DLD1 (cell line): Measurements from ENCODE around the gene STAT2.
"Not testable (repeated sequence)": the region's sequence is repeated elsewhere in the genome, so short reads cannot be mapped to it uniquely, and the experiment has no call there.

ENCODE experiments used
- in situ Hi-C: cut with HindIII; loops from 2 replicates; pipeline ENCODE4 v1.10.0; 2017; ENCODE audit warnings: low sequenced_read_pairs

The STAT2 gene

DNA sequence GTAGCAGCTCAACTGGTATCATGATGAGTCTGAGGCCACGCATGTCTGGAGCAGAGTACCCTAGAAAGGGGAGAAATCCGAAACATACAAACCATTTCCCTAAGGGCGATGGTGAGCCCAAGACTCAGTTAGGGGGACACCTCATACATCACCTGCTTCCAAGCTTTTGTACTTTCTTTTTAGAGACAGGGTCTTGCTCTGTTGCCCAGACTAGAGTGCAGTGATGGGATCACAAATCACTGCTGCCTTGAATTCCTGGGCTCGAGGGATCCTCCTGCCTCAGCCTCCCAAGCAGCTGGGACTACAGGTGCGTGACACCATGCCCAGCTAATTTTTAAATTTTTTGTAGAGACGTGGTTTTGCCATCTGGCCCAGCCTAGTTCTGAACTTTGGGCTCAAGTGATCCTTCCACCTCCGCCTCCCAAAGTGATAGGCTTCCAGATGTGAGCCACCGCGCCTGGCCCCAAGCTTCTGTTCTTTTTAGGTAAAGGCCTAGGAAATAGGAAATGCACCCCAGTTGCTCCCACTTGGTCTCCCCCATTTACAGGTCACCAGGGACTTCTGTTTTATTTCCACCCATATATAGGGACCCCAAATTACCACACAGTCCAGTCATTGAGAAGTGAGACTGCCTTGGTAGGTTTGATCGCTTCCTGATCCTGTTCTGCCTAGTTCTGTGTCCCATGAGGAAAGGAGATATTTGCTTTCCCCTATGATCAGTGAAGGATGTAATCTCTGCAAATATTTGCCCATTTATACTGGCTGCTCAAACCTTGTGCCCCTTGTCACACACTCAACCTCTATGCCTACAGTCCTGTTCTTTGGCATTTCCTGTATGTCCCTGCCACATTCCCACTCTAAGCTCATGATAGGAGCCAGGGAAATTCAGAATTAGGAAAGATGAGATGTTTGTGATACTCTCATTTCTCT lies 2.5 kb upstream of the STAT2 start, which contains the start of gene APOF:
Gene APOF (minus strand): TSS at position 728 of the 930 bp plus-strand sequence. CDS start 112 bp downstream, at position 616.
- in situ Hi-C loops, result no loop called here

DNA sequence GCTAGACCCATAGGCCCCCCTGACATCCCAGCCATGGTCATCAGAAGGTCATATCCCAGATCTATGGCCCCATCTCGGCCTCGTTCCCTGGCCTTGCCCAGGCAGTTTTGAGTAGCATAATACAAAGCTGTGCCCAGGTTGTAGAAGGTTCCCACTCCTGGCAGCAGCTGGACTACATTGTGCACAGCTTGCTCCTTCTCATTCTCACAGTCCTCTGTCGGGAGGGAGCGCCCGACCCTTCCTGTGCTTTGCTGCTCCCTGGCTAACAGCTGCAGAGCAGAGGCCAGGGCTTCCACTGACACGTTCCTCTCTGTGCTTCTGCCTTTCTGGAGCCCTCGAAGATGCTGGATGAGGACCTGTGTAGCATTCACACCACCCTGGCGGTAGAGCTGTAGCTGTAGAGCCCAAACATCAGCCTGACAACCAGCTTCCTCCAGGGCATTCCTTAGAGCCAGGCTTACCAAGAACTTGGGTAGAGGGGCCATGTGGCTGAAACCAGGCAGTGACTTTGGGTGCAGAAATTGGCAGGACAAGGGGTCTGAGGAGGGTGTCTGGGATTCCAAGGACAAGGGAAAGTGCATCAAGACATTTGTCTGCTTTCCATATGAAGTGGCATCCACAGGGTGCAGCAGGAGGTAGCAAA lies 1.7 kb upstream of the STAT2 start:
- in situ Hi-C loops, result no loop called here

DNA sequence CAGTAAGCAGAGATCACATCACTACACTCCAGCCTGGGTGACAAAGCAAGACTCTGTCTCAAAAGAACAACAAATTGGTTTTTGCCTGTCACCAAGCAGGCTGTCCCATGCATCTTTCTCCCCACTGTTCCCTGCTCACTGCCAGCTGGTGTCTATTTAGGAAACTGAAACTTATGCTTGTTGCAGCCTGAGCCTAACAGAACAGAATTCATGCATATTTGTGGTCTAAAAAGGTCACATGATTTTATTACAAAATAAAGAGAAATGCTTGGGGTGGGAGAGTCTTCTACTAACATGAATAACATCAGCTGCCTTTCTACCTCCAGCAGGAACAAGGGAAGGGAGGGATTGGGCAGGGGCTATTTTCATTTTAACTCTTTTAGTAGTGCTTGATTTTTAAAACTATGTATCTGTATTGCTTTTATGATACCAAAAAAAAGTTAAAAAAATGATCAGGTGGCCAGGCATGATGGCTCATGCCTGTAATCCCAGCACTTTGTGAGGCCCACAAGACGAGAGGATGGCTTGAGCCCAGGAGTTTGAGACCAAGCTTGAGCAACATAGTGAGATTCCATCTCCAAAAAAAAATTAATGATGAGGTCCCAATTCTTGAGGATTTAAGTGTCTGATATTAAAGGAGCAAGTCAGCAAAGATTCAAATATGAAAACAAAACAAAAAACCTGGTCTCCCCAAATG lies 923 bp downstream of the STAT2 start:
- in situ Hi-C loops, result no loop called here

DNA sequence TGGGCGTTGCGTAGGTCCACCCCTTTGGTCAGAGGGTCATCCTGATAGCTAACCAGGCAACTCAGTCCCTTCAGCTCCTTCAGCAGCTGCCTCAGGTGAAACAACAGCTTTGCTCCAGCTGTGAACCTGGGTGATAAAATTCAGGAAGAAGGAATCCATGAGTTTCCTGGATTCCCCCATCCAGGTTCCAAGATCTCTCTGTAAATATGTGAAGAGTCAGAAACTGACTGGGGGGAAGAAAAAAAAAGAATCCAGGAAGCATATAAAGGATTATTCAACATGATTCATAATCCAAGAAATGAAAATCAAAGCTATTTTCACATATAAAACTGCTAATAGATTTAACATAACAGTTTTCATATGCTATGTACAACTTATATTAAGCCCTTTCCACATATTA lies 8.6 kb downstream of the STAT2 start:
- in situ Hi-C loops, result no loop called here

DNA sequence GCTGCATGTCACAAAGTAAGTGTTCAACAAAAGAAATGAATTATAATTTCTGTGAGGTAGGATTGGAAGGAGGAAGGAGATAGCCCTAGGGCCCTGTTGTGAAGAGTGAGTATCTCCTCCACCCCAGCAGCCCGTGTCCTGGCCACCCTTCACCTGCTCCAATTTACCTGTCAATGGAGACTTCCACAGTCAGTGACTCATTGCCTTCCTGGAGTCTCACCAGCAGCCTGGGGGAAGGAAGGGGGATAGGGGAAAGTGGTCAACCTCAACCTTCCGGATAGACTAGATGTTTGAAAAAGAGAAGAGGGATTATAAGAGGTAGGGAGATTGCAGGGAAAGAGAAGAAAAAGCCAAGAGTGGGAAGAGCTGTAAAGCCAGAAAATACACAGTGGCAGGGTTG lies 9.2 kb downstream of the STAT2 start:
- in situ Hi-C loops, result no loop called here

DNA sequence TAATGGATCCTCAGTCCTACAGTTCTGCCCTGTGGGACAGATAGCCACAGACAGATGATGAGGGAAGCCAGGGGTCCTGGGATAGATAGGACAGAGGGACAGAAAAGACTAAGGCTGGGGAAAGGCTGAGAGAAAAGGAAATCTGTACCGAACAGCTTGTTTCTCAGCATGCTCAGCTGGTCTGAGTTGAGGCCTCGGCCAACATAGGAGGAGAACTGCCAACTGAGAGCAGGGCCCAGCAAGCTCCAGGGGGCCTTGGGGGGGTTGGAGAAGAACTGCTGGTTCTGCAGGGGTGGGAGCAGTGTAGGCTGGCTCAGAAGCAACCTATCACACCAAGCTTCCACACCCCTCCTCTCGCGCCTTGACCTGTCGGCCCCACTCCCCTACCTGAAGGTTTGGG lies 11.1 kb downstream of the STAT2 start:
- in situ Hi-C loops, result no loop called here

DNA sequence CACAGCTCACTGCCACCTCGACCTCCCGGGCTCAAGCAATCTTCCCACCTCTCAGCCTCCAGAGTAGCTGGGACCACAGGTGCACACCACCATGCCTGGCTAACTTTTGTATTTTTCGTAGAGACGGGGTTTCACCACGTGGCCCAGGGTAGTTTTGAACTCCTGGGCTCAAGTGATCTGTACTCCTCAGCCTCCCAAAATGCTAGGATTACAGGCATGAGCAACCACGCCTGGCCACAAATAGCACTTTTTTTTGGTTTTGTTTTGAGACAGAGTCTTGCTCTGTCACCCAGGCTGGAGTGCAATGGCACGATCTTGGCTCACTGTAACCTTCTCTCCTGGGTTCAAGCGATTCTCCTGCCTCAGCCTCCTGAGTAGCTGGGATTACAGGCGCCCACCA lies 12.7 kb downstream of the STAT2 start:
- in situ Hi-C loops, result not testable (repeated sequence)

DNA sequence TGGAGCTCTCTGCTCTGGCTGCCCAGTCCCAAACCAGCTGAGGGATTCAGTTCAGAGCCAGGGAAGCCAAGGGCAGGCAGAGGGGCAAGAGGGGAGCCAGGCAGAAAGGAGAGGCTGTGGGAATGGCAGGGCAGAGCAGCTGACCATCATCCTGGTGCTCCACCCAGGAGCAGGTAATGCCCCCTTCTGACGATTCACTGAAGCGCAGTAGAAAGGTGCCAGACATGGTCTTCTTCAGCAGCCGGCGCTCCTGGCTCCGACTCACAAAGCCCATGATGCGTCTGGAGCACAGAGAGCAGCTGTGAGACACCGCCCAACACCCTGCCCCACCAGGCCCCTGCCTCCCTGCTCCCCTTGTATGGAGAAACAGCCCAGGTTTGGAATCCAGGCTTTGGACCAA lies 13.2 kb downstream of the STAT2 start:
- in situ Hi-C loops, result no loop called here

DNA sequence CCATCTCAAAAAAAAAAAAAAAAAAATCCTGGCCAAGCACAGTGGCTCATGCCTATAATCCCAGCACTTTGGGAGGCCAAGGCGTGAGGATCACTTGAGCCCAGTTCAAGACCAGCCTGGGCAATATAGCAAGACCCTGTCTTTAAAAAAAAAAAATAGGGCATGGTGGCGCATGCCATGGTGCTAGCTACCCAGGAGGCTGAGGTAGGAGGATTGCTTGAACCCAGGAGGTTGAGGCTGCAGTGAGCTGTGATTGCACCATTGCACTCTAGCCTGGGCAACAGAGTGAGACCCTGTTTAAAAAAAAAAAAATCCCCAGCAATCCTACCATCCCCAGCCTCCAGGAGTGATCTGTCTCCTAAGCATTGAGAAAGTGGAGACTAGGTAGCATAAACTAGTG lies 17.6 kb downstream of the STAT2 start:
- in situ Hi-C loops, result not testable (repeated sequence)

DNA sequence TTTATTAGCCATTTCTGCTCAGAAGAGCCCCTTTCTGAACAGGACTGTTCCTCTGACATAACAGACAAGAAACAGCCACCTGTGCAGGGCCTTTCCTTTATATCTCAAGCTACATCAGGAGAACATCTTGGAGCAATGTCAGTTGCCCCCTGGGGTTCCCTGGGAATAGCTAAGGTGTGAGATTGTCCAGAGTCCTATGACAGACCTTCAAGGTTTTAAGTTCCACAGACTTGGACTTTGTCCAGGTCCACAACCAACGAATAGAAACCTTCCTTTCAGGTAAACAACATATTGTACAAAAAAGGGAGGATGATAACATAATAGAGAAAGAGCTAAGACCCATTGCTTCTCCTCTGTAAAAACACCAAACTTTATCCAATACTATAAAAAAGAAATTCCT lies 18.3 kb downstream of the STAT2 start:
- in situ Hi-C loops, result no loop called here

DNA sequence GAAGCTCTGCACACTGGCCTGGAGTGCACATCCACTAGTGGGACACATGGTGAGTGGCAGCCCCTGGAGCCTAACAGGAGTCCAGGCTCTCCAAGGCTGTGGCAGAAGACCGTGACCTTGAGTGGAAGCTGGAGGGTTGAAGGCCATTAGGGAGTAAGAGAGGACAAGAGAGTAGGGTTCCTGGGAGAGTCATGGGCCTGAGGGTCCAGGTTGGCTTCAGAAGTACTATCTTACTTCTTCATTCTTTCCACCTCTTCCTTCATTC lies 20.8 kb downstream of the STAT2 start:
- in situ Hi-C loops, result no loop called here

DNA sequence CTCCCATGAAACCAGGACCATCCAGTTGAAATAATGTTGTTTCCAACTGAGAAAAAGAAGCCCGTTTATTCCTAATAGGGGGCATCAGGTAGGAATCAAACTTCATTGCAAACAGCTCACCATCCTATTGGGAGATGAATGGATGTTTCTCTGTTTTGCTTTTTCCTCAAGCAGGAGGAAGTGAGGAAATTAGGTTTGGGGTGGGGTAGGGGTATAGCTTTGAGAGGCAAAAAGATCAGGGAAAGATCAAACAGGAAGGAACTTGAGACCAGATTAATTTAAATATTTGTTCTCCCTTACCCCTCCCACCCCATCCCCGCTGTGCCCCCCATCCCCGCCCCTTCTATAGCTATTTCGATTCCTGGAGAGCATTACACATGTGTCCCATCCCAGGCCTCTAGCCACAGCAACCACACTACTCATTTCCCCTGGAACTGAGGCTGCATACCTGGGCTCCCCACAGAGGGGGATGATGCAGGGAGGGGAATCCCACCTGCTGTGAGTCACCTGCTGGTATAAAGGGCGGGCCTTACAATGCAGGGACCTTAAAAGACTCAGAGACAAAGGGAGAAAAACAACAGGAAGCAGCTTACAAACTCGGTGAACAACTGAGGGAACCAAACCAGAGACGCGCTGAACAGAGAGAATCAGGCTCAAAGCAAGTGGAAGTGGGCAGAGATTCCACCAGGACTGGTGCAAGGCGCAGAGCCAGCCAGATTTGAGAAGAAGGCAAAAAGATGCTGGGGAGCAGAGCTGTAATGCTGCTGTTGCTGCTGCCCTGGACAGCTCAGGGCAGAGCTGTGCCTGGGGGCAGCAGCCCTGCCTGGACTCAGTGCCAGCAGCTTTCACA lies 21.4 kb downstream of the STAT2 start, which contains the start of gene IL23A:
Gene IL23A (plus strand): TSS at position 577 of the 850 bp plus-strand sequence. CDS start 161 bp downstream, at position 738.
- in situ Hi-C loops, result no loop called here

DNA sequence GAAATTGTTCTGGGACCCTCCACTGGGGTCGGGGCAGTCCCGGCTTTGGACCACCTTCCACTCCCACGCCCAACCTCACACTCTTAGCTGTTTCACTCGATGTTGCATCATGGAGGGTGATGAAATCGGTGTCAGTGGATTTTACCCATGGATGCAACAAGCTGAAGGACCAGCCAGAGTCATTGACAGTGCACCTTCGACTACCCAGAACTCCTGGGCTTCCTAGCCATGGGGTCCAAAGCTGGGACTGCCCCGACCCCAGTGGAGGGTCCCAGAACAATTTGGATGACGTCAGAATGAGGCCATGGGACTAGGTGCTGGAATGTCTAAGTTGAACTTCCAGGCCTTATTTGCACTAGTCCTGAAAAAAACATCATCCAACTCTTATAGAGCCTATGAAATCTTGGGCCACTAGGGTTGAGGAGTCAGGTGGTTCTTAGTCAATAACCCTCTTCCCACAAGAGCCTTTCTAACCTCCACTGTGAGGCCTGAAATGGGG lies 22.1 kb downstream of the STAT2 start:
- in situ Hi-C loops, result no loop called here

DNA sequence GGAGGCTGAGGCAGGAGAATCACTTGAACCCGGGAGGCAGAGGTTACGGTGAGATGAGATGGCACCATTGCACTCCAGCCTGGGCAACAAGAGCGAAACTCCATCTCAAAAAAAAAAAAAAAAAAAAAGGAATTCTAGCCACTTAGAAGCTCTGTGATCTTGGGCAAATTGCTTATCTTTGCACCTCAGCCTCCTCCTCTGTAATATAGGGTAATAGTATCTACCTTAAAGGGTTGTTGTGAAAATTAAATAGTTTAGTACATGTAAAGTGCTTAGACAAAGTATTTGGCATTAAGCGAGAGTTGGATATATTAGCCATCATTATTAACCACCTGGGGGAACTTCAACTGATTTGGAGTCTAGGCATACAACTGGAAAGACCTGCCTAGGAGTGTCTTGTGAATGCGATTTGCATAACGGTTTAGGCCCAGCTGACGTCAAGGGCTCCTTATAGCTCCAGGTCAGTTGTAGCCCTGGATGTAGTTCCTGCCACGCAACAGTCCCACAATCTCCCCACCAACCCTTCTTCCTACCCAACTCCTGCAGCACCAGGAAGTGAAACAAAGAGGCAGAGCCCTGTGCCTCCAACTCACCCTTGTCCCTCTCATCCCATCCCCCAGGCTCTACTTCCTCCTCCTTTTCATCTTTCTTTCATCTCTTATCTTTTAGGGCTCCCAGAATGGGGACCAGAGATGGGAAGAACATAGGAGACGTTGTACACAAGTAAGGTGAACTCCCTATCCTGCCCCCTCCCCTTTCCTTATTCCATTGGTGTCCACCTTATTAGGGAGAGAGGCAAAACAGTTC lies 23.3 kb downstream of the STAT2 start:
- in situ Hi-C loops, result no loop called here

DNA sequence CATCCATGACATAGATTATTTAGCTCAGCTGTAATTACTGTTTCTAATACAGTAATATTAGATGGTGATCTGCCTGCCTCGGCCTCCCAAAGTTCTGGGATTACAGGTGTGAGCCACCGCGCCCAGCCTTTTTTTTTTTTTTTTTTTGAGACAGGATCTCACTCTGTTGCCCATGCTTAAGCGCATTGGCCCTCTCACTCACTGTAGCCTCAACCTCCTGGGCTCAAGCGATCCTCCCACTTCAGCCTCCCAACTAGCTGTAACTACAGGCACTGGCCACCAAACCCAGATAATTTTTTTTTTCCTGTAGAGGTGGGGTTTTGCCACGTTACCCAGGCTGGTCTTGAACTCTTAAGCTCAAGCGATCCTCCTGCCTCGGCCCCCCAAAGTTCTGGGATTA lies 24.4 kb downstream of the STAT2 start:
- in situ Hi-C loops, result not testable (repeated sequence)

DNA sequence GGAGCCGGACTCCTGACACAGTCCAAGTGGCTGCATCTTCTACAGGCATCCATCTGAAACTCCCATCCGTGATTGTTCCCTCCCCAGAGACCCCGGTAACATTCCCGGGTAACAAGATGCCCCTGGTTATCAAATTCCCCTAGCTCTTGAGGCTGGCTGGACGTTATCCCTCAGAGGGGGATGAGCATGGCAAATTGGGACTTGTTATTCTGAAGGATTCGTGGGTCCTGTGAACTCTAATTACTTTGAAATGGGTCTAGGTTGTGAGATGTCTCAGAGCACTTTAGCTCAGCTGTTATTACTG lies 25.5 kb downstream of the STAT2 start:
- in situ Hi-C loops, result no loop called here

DNA sequence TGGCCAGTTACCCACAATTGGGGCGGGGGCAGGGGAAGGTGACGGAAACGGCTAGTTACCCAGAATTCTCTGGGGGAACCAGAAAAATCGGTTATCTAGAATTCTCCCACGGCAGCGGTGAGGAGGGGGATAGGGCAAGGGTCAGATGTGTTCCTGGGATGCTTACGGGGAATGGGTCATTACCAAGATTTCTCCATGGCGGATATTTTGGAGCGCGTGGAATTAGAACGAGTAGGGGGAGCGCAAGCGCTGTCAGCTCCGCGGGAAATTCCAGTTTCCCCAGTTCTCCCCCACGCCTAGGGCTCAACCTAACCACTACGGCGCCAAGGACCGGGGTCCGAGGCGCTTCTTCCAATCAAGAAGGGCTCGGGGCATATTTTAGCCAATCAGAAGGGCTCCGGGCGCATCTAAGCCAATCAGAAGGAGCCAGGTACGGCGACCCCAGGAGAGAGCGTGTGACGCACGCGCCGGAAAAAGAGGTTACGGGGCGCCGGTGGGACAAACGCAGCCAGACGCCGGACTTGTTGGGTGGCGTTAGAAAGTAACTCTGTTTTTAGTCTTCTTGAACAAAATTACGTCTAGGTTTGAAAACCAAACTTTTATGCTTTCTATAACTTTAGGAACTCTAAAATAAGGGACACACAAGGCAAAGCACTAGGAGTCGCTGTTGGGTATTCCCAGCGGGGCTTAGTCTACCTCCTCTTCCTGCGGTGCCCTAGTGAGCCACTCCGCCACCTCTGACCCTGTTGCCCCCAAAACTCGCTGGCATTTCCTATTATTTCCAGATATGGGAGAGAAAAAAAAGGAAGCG lies 26.0 kb downstream of the STAT2 start, which contains the start of gene PAN2:
Gene PAN2 (minus strand): TSS at position 322 of the 811 bp plus-strand sequence. CDS start 906 bp downstream, outside the sequence.
- in situ Hi-C loops, result no loop called here

DNA sequence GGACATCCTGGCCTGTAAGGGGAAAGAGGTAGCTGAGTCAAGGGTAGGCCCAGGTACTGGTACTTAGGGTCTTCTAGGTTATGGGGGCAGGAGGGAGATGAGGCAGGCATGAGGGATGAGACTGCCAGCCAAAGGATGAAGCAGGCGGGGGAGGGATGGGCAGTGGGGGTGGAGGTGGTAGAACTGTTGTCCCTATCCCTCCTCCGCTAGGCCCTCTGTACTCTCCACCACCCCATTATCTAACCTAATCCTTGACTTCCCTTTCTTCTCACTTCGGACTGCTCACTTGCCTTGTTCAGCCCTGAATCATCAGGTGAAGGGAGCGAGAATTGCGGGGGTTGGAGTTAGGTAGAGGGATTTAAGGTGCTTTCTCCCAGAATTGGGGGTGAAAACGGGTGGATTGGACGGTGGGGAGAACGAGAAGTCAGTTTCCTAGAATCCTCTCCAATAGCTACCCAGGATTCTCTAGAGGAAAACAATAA lies 26.7 kb downstream of the STAT2 start:
- in situ Hi-C loops, result no loop called here
